Stimulated activated CD4-positive, alpha-beta T cell treated with anti-CD3 and anti-CD28 coated beads, TNF-alpha, amount 100 ng/mL, for 4 hours (primary cell): ENCODE measurements around the gene LINC00237.

Experiments
- DNase-seq, 3 experiments: peaks; one replicate each; pipeline ENCODE4 v3.0.0-alpha.2; 2020; ENCODE audit warnings: low read depth in 3 of 3

The LINC00237 gene

GRCh38 chr20:21125072-21125848, 19.1 kb upstream of the LINC00237 start:
- no peak for DNase-seq

DNA sequence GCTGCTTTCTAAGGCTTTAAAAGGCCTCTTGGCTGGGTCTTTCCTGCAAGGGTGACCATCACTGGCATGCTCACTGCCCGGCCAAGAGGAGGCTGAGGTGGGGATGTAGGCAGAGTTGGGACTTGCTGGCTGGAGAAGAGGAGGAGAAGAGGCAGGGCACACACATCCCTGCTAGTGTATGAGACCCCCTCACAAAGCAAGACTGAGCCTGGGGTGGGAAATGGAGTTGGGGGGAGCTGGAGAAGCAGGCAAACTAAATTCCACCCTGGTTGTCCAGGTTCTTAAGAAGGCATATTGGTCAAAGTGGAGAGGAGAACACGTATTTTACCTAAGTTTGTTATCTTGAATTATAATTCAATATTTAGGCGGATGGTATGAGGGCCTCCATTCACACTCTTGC, 18.0 kb upstream of the LINC00237 start:
- DNase-seq, result no peak

DNA sequence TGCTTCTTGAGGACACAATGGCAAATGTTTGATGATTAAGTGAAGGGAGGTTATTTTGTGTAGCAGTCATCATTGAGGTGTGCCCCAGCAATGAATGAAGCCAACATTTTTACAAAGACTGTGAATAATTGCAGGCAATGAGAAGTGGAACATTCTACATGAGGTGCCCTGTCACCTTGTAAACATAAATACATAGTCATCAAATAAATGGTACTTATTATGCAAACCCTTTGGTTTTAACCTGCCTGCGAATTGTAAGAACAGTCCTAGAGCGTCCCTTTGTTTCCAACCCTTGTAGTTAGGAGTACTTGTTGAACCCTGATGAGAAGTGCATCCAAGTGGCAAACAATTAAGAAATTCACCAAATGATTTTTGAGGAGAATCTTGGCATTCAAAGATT, 12.6 kb upstream of the LINC00237 start:
- no peak for DNase-seq

DNA sequence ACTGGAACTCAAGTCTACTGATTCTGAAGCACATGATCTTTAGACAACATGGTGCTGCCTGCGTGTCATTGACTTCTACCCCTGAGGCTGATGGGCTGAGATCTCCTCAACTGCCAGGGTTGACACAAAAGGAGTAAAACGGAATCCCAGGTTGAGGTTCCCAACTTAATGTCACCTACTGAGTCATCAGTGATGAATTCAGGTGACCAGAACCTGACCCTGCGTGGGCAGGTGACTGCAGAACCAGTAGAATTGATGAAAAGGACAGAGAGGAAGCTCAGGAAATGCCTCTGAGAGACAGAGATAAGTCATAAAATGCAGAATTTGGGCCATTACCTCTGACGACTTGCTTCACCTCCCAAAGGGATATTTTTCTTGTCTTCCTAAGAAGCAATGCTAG, 12.0 kb upstream of the LINC00237 start:
- DNase-seq, result no peak

GRCh38 chr20:21117521-21117920, 11.4 kb upstream of the LINC00237 start:
- DNase-seq, result no peak

DNA sequence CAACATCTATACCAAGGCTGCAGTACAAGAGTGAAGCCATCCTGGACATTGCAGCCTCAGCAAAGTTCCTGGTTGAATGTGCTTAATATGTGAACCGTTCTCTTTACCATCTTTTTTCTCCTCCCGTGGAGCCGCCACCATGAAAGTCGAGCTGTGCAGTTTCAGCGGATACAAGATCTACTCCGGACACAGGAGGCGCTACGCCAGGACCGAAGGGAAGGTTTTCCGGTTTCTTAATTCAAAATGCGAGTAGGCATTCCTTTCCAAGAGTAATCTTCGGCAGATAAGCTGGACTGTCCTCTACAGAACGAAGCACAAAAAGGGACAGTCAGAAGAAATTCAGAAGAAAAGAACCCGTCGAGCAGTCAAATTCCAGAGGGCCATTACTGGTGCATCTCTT, 8.4 kb upstream of the LINC00237 start:
- no peak for DNase-seq

- DNase-seq, result no peak
Measured at GRCh38 chr20:21113697-21114096, 7.5 kb upstream of the LINC00237 start.

DNA sequence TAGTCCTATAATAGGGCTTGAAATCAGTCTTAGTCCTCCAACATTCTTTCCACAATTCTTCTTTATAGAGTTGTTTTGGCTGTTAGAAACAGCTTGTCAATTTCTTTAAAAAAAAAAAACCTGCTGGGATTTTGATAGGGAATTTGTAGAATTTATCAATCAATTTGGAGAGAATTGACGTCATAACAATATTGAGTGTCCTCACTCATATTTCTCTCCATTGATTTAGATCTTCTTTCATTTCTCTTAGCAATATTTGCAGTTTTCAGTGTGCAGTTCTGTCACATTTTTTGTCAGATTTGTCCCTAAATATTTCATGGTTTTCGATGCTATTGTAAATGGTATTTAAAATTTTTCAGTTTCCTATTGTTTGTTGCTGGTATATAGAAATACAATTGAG, 5.3 kb upstream of the LINC00237 start:
- DNase-seq, result no peak

DNA sequence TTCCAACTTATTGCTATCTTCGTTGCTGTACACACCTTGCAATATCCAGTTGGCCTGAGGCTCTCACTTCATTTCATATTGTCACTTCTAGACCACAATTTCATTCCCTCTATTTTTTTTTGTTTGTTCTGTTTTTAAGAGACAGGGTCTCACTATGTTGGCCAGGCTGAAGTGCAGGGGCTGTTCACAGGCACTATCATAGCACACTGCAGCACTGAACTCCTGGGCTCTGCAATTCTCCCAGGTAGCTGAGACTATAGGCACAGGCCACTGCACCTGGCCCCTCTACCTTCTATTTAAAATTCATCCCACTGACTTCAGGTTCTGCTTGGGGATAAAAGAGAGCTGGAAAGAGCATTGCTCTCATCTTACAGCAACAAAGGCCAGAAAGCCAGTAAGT, 4.7 kb upstream of the LINC00237 start:
- DNase-seq, result no peak

- DNase-seq, result no peak
Measured at GRCh38 chr20:21109144-21109543, 3.0 kb upstream of the LINC00237 start.

DNA sequence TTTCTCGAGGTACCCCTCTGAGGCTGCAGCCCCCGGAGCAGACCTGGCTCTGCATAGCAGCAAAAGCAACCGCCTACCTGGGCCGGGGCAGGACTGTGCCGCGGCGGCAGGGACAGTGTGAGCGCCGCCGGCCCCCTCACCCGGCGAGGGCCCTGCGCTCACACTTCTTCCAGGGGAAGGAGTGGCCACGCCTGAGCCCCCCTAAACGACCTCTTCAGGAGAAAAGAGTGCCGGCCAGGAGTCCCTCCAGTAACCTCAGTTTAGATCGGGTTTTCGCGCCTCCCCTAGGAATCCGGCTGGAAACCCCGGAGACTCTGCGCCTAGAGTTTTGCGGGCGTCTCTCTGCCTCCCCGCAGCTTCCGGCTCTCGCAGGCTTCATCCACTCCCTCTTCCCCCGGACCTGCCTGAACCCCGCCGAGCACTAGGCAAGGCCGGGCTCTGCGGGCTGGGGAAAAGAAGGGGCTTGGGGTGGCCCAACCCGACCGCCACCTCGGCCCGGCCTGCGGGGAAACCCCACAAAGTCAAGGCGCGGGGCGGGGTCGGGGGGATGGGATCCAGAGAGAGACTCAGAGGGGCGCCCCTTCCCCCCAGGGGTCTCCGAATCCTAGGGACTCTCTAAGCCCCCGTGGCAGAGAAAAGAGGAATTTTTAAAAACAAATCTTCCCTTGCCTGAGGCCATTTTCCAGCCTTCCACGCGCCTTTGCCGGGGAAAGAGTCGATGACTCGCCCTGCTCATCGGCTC, 558 bp downstream of the LINC00237 start:
- no peak for DNase-seq

GRCh38 chr20:21104921-21105320, 1.2 kb downstream of the LINC00237 start:
- no peak for DNase-seq

DNA sequence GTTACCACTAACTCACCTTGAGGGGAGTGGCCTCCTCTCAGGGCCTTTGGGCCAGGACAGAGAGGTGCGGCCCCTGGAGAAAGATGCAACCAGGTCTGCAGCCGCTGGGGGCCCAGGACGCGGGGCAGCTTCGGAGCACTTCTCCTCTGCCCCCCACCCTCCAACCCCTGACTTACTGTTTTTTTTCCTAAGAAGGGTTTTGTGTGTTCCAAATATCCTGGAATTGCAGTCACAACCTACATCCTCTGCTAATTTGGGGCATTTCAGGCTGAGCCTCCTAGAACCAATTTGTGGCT, 1.7 kb downstream of the LINC00237 start:
- DNase-seq, result no peak

DNA sequence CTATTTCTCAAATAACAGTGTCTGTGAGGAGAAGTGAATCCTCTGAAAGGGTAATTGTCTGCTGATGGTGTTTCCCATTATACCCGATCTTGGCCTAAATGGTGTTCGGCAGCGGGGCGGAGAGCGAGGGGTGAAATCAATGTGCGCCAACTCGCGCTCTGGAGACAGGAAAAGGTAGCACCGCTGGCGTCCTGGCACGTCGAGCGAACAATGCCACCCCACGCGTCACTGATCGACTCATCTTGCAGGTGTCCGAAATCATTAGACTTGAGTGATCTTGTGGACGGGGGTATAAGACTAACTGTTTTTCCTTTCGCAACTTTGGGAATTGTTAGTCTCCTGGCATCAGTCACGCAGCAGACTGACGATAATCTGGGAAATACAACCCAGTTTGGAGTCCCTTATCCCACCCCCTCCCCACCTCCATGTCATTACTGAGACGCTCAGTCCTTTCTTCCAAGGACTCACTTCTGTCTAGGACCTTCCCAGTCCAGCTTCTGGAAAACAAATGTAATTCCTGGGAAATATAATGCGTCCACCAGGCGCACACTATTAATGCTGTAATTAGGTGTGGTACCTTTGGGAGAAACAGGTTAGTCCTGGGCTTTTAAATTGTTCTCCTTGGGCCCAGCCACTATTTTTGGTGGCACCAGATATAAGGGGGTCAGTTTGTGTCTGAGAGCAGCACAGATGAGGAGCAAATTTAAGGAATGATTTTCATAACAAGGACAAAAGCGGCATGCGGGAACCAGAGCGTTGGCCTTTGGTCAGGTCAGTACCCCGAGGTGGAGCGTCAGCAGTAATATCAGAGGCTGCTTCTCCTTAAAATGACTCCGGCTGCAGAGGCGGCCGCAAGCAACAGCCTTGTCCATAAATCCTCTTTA, 2.3 kb downstream of the LINC00237 start:
- no peak for DNase-seq

GRCh38 chr20:21102603-21103311, 3.4 kb downstream of the LINC00237 start:
- DNase-seq, result no peak

DNA sequence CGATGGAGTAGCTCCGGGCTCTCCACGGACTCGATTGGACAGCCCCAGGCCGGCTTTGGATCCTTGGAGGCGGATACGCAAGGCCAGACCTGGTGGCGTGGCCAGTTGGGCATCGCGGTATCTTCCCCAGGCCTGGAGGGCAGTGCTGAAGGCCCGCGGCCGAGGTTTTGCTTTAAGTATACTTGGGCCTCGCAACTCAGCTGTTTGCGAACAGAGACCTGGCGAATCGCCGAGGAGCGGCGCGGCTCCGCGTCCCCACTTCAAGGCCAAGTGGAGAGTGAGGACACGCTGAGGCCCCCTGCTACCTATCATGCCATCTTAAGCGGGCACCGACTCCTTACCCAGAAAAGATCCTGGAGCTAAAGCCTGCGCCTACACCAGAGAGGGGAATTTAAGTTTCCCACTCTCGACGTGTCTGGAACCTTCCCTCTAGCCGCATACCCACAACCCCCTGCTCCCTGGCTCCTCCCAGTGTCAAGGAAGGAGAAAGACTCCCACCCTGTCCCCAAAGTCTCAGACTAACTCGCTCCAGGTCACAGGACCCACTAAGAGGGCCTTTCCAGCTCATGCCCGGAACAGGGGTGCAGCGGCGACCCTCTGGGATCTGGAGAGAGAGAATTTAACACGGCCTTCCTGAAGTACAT, 4.1 kb downstream of the LINC00237 start:
- DNase-seq, result no peak

DNA sequence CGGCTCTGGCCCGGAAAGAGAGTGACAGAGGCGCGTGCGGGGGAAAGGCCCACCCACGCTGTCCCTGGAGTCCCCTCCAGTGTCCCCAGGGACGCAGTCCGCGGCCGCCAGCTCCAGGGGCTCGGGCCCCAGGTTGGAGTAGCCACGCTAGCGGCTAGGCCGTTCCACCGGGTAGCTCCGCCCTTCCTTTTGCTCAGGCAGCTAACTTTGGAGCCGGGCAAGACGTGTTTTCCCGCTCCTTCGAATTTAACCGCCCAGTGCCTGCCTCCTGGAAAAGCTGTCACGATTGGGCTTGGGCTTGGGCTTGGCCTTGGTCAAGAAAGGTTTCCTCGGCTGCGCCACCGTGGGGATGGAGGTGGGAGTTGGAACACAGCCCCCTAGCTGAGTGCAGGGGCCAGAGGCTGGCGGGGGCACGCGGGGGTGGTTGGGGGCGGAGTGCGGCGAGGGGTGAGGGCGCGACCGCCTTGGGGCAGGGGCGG, 4.7 kb downstream of the LINC00237 start:
- DNase-seq, result no peak

GRCh38 chr20:21100578-21101452, 5.3 kb downstream of the LINC00237 start:
- DNase-seq, result no peak

- DNase-seq, result no peak
Measured at GRCh38 chr20:21099751-21100577, 6.2 kb downstream of the LINC00237 start.
